Measurements from ENCODE around the gene CD151. TPM values are rescaled to one million over a fixed set of nuclear protein-coding genes. Genes with fewer than 3 reads are reported as not detected.

Gene CD151
- total and polyA plus RNA-seq, 4 donors: 31.6 to 264 (median 124) TPM

DNA sequence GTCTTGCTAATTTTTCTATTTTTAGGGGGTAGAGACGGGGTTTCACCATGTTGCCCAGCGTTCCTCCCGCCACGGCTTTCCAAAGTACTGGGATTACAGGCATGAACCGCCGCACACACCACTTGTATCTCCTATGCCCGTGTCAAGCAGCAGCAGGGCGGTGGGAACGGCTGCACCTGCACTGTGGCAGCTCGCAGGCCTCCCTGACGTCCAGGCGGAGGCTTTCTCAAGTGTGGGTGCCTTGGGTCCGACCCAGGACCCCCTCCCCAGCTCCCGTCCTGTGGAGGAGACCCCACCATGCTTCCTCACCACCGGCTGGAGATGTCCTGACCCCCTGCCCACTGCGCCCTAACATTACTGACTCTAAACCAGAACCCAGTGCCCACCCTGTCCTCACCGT lies 35.6 kb downstream of the CD151 start:
- H3K9ac ChIP-seq (ENCODE audit: low read depth in 1 of 2, low read length in 2 of 2): no peak overlapping the region
- no peaks in the 10 kb centered on the region for H3K4me1 ChIP-seq (ENCODE audit: control insufficient read depth in 4 of 4, insufficient read depth in 4 of 4, low read length in 3 of 4)
- DNase-seq (ENCODE audit: low spot score): no peak
- H3K27me3 ChIP-seq (ENCODE audit: control insufficient read depth in 4 of 4, insufficient read depth in 4 of 4, low read length in 3 of 4): no peaks in the 10 kb centered on the region
- WGBS: 93% methylated on average over 17 of the region's 17 CpGs
- H3K36me3 ChIP-seq (ENCODE audit: control insufficient read depth in 4 of 4, insufficient read depth in 3 of 4, low read depth in 1 of 4, low read length in 3 of 4): peaks cover 0 to 9% (median under 1%) of the 10 kb centered on the region in 4 donors
- TF ChIP-seq, protein P1, sequence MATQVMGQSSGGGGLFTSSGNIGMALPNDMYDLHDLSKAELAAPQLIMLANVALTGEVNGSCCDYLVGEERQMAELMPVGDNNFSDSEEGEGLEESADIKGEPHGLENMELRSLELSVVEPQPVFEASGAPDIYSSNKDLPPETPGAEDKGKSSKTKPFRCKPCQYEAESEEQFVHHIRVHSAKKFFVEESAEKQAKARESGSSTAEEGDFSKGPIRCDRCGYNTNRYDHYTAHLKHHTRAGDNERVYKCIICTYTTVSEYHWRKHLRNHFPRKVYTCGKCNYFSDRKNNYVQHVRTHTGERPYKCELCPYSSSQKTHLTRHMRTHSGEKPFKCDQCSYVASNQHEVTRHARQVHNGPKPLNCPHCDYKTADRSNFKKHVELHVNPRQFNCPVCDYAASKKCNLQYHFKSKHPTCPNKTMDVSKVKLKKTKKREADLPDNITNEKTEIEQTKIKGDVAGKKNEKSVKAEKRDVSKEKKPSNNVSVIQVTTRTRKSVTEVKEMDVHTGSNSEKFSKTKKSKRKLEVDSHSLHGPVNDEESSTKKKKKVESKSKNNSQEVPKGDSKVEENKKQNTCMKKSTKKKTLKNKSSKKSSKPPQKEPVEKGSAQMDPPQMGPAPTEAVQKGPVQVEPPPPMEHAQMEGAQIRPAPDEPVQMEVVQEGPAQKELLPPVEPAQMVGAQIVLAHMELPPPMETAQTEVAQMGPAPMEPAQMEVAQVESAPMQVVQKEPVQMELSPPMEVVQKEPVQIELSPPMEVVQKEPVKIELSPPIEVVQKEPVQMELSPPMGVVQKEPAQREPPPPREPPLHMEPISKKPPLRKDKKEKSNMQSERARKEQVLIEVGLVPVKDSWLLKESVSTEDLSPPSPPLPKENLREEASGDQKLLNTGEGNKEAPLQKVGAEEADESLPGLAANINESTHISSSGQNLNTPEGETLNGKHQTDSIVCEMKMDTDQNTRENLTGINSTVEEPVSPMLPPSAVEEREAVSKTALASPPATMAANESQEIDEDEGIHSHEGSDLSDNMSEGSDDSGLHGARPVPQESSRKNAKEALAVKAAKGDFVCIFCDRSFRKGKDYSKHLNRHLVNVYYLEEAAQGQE (IDR thresholded peaks at IDR 0.05): no peak
- TF ChIP-seq, protein P2, sequence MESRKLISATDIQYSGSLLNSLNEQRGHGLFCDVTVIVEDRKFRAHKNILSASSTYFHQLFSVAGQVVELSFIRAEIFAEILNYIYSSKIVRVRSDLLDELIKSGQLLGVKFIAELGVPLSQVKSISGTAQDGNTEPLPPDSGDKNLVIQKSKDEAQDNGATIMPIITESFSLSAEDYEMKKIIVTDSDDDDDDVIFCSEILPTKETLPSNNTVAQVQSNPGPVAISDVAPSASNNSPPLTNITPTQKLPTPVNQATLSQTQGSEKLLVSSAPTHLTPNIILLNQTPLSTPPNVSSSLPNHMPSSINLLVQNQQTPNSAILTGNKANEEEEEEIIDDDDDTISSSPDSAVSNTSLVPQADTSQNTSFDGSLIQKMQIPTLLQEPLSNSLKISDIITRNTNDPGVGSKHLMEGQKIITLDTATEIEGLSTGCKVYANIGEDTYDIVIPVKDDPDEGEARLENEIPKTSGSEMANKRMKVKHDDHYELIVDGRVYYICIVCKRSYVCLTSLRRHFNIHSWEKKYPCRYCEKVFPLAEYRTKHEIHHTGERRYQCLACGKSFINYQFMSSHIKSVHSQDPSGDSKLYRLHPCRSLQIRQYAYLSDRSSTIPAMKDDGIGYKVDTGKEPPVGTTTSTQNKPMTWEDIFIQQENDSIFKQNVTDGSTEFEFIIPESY (IDR thresholded peaks at IDR 0.05): no peak
- TF ChIP-seq FOXA1 (IDR thresholded peaks at IDR 0.05) (no peak), JUND (IDR thresholded peaks at IDR 0.05) (no peak), GABPA (IDR thresholded peaks at IDR 0.05 in 1 of 2, conservative IDR thresholded peaks at IDR 0.05 in 1 of 2) (no peak), NR2F2 (IDR thresholded peaks at IDR 0.05) (no peak), SP1 (IDR thresholded peaks at IDR 0.05) (no peak), YY1 (IDR thresholded peaks at IDR 0.05) (no peak), HNF4G (IDR thresholded peaks at IDR 0.05) (no peak), TAF1 (conservative IDR thresholded peaks at IDR 0.05) (no peak), HNF4A (conservative IDR thresholded peaks at IDR 0.05) (no peak), RAD21 (IDR thresholded peaks at IDR 0.05) (no peak), FOXA2 (IDR thresholded peaks at IDR 0.05) (no peak), RXRA (IDR thresholded peaks at IDR 0.05) (no peak), EGR1 (IDR thresholded peaks at IDR 0.05; ENCODE audit: low read depth in 2 of 2) (no peak)
- TF ChIP-seq, protein P3, sequence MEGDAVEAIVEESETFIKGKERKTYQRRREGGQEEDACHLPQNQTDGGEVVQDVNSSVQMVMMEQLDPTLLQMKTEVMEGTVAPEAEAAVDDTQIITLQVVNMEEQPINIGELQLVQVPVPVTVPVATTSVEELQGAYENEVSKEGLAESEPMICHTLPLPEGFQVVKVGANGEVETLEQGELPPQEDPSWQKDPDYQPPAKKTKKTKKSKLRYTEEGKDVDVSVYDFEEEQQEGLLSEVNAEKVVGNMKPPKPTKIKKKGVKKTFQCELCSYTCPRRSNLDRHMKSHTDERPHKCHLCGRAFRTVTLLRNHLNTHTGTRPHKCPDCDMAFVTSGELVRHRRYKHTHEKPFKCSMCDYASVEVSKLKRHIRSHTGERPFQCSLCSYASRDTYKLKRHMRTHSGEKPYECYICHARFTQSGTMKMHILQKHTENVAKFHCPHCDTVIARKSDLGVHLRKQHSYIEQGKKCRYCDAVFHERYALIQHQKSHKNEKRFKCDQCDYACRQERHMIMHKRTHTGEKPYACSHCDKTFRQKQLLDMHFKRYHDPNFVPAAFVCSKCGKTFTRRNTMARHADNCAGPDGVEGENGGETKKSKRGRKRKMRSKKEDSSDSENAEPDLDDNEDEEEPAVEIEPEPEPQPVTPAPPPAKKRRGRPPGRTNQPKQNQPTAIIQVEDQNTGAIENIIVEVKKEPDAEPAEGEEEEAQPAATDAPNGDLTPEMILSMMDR (IDR thresholded peaks at IDR 0.05; ENCODE audit: low read depth, low read length, missing input control): no peak
- TF ChIP-seq, protein P4, sequence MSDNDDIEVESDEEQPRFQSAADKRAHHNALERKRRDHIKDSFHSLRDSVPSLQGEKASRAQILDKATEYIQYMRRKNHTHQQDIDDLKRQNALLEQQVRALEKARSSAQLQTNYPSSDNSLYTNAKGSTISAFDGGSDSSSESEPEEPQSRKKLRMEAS (IDR thresholded peaks at IDR 0.05): no peak
- TF ChIP-seq, protein P5, sequence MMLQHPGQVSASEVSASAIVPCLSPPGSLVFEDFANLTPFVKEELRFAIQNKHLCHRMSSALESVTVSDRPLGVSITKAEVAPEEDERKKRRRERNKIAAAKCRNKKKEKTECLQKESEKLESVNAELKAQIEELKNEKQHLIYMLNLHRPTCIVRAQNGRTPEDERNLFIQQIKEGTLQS (IDR thresholded peaks at IDR 0.05): no peak
- H3K27ac ChIP-seq (ENCODE audit: low read depth in 1 of 2, low read length in 2 of 2): no peak overlapping the region
- no peaks in the 10 kb centered on the region for H3K9me3 ChIP-seq (ENCODE audit: control insufficient read depth in 4 of 4, low read length in 3 of 4)
- no peak overlapping the region for H3K4me3 ChIP-seq (ENCODE audit: low read depth in 1 of 3, low read length in 3 of 3)

All from liver (tissue), 9 donors.